Measurements from ENCODE around the gene LRMDA. TPM values are rescaled to one million over a fixed set of nuclear protein-coding genes. Genes with fewer than 3 reads are reported as not detected.
A peak's percentile ranks its signal among the peaks of the same experiment; 100 is the strongest.

The LRMDA gene
- total RNA-seq, 4 donors from 2014 or later: 1.5 to 15.7 (median 4.6) TPM

DNA sequence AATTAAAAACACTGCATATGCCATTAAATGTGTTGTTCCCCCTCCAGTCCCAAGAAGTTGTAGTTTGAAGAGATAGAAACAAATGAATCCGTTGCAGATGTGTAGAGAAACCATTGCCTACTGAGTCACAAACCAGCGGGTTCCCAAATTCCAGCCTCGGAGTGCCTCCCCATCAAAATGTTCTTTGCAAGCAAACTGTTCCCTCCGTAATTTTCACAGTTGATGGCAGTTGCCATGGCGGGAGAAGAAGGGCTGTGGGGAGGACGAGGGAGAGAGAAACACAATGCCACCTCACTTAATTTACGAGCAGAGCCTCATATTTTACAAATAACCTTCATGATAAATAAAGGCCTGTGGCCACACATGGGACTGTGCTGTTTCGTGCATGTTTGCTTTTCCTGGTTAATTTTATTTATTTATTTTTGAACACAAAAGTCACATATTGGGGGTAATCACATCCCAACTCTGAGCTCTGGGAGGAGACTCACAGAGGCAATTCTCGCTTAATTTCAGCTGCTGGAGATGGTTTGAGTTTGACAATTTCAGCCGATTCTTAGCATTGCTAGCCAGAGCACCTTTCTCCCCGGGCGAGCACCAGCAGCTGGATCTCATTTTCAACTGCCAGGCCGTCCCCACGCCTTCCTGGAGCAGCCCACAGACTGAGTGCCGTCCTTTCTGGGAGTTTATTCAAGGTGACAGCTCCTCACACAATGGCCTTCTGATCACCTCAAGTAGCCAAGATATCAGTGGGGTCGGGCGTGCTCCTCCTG is 1122.0 kb downstream of the LRMDA start:
- intact Hi-C loops (cut with DNase I; ENCODE audit: low total_unique reads): no loop called here
- no peaks in the 10 kb centered on the region for H3K4me1 ChIP-seq
- no peak for TF ChIP-seq CTCF (IDR thresholded peaks at IDR 0.05)
- no peak for TF ChIP-seq POLR2A (IDR thresholded peaks at IDR 0.05)
- H3K27ac ChIP-seq: peak overlapping the region; percentile 50 to 72
- H3K36me3 ChIP-seq: no peaks in the 10 kb centered on the region
- H3K4me3 ChIP-seq: no peak overlapping the region
- H3K27me3 ChIP-seq: no peaks in the 10 kb centered on the region
- H3K9me3 ChIP-seq: no peaks in the 10 kb centered on the region
- no peak for DNase-seq

DNA sequence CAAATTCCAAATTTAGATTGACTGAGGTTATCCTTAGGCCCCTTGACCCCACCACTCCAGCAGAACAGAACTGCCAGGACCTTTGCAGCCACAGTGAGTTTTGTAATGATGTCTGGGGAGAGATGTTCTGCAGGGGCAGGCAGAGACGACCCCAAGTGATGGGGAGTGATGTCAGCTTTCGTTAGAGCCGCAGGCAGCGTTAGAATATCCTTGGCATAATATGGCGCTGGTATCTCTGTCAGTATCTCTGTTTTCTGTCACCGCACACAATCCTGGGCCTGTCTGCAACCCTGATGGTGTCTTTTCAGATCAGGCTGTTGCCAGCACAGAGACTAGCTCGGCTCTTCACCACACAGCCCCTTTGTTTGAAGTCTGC is 1122.6 kb downstream of the LRMDA start:
- H3K4me1 ChIP-seq: no peaks in the 10 kb centered on the region
- H3K27ac ChIP-seq: peak overlapping the region; percentile 50 to 72
- H3K36me3 ChIP-seq: no peaks in the 10 kb centered on the region
- intact Hi-C loops (cut with DNase I; ENCODE audit: low total_unique reads): no loop called here
- no peak overlapping the region for H3K4me3 ChIP-seq
- H3K27me3 ChIP-seq: no peaks in the 10 kb centered on the region
- TF ChIP-seq POLR2A (IDR thresholded peaks at IDR 0.05) (no peak), CTCF (IDR thresholded peaks at IDR 0.05) (no peak)
- no peaks in the 10 kb centered on the region for H3K9me3 ChIP-seq
- DNase-seq: no peak

- Histone ChIP-seq H3K9me3 (no peaks in the 10 kb centered on the region), H3K27me3 (no peaks in the 10 kb centered on the region), H3K4me1 (no peaks in the 10 kb centered on the region), H3K36me3 (no peaks in the 10 kb centered on the region), H3K4me3 (no peak overlapping the region), H3K27ac (peak overlapping the region; percentile 50 to 72)
- intact Hi-C loops (cut with DNase I; ENCODE audit: low total_unique reads): no loop called here
- TF ChIP-seq CTCF (IDR thresholded peaks at IDR 0.05) (no peak), POLR2A (IDR thresholded peaks at IDR 0.05) (no peak)
- no peak for DNase-seq
Measured at GRCh38 chr10:76554478-76554877, 1123.1 kb downstream of the LRMDA start.

- no peak overlapping the region for H3K4me3 ChIP-seq
- peak overlapping the region; percentile 43 to 72 for H3K27ac ChIP-seq
- no peaks in the 10 kb centered on the region for H3K27me3 ChIP-seq
- no peaks in the 10 kb centered on the region for H3K36me3 ChIP-seq
- no peaks in the 10 kb centered on the region for H3K9me3 ChIP-seq
- no peak for DNase-seq
- no peak for TF ChIP-seq POLR2A (IDR thresholded peaks at IDR 0.05)
- no peak for TF ChIP-seq CTCF (IDR thresholded peaks at IDR 0.05)
- intact Hi-C loops (cut with DNase I; ENCODE audit: low total_unique reads): no loop called here
- peaks cover 0 to 1% of the 10 kb centered on the region in 2 donors for H3K4me1 ChIP-seq
Measured at GRCh38 chr10:76555067-76555670, 1123.7 kb downstream of the LRMDA start.

- Histone ChIP-seq H3K9me3 (no peaks in the 10 kb centered on the region), H3K27me3 (no peaks in the 10 kb centered on the region), H3K4me3 (no peak overlapping the region), H3K4me1 (peaks cover 0 to 4% of the 10 kb centered on the region in 2 donors), H3K27ac (no peak overlapping the region), H3K36me3 (no peaks in the 10 kb centered on the region)
- TF ChIP-seq POLR2A (IDR thresholded peaks at IDR 0.05) (no peak), CTCF (IDR thresholded peaks at IDR 0.05) (no peak)
- intact Hi-C loops (cut with DNase I; ENCODE audit: low total_unique reads): no loop called here
- DNase-seq: no peak
Measured at GRCh38 chr10:76557366-76557765, 1125.9 kb downstream of the LRMDA start.
